ENCODE data around the gene AKAP8.
"Not testable (repeated sequence)": the region's sequence is repeated elsewhere in the genome, so short reads cannot be mapped to it uniquely, and the experiment has no call there.

AKAP8 gene

DNA sequence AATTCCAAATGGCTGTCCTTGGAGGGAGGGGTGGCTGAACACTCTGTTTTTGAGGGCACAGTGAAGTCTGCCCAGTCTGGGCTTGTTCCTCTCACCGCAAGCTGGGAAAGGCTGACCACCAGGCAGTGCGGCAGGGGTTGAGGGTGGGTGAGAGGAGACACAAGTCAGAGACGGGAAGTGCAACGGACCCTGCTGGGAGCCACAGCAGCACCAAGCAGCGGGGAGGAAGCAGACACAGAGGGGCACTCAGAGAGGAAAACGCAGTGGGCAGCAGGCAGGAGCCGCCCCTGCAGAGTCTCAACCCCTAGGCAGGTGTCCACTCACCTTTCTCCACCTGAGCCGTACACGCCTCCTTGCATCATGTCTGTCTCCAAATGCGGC lies 23.6 kb upstream of the AKAP8 start:
- DNase-seq = no peak

- DNase-seq = no peak
Observed at GRCh38 chr19:15402411-15403150, 23.0 kb upstream of the AKAP8 start.

DNA sequence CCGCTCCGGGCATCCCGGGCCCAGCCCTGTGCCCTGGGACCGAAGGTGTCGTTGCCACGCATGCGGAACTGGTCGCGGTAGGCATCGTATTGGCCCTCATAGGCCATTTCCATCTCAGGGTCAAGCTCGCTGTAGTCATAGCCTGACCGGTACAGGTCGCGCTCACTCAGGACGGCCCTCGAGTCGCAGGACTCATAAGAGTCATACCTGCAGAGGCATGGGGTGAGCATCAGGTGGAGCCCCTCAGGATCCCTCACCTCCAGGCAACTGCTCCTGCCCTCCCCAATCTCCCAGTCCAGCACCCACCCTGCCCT lies 21.8 kb upstream of the AKAP8 start:
- no peak for DNase-seq

DNA sequence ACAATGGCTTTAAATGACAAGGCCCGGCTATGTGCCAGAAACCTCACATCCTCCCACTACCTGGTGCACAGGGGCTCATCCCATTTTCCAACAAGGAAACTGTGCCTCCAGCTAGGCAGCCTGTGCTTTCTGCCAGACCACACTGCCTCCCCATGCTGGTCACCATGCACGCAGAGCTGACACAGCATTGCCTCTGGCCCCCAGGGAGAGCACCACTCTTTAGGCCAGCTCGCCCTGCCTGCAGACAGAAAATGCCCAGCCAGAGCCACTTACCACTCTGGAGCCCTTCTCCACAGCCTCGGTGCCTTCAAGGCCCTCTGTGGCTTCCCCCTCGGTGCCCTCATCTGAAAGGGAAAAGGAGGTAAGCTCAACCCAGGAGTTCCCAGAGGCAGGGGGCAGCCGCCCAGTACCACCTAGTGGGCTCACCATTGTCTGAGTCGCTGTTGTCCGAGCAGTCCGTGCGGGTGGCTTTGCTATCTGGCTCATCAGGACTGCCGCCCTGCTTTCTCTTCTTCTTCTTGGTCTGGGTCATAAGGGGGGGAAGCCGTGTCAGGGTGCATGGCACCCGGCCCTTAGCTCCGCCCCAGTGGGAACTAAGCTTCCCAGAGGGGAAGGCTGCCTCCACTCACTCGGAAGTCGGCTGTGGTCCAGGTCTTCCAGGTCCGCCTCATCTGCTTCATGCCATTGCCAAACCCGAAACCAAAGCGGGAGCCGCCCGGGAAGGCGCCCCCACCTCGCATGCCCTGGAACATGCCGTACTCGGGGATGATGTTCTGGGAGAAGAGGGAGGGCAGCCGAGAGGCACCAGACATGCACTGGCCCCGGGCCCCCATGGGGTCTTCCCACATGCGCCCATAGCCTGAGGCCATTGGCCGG lies 21.2 kb upstream of the AKAP8 start:
- DNase-seq = no peak

- DNase-seq = no peak
Observed at GRCh38 chr19:15399635-15400034, 20.0 kb upstream of the AKAP8 start.

GRCh38 chr19:15399234-15399515 lies 19.6 kb upstream of the AKAP8 start:
- DNase-seq = no peak

GRCh38 chr19:15398501-15399233 lies 19.1 kb upstream of the AKAP8 start:
- DNase-seq = no peak

DNA sequence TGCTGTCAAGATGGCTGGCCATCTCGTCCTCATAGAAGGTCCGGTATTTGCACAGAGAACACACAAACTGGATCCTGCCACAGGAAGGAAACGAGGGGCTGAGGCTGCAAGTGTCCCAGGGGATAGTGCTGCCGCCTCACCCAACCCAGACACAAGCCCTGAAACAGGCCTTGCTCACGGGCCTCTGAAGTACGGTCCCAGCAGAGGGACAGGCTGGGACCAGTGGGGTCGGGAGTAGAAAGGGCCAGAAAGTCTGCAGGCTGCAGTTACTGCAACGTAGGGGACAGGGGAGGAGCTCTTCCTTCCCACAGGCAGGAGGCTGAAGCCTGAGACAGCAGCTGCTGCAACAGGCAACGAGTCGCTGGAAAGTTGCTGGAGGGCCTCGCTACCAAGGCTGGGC lies 18.2 kb upstream of the AKAP8 start:
- DNase-seq = no peak

DNA sequence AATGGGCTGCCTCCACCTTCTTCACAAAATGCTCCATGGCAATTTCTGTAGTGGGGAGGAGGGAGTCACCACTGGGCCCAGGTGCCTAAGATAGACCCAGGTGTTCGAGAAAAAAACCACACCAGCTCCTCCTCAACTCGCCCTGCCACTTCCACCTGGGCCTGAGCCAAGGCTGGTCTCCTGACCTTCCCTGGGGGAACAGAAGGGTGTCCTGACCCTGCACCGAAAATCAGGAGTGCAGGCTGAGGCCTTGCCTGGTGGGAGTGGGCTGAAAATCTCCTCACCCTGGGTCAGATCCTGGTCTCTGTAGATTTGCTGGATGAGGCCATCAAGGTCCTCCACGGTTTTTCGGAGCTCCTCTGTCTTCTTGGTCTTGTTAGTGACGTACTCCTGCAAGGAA lies 17.6 kb upstream of the AKAP8 start:
- DNase-seq = no peak

- no peak for DNase-seq
Observed at GRCh38 chr19:15396436-15396835, 16.8 kb upstream of the AKAP8 start.

GRCh38 chr19:15395251-15395650 lies 15.7 kb upstream of the AKAP8 start:
- not testable (repeated sequence) for DNase-seq

DNA sequence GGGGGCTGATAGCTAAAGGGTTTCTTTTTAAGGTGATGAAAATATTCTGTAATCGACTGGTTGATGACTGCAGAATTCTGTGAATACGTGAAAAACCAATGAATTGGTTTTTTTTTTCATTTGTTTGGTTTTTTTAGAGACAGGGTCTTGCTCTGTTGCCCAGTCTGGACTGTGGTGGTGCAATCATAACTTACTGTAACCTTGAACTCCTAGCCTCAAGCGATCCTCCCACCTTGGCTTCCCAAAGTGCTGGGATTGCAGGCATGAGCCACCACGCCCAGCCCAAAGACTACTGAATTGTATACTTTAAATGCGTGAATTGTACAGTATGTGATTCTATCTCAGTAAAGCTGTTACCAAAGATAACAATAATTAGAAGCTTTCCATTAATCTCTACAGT lies 14.8 kb upstream of the AKAP8 start:
- DNase-seq = no peak

DNA sequence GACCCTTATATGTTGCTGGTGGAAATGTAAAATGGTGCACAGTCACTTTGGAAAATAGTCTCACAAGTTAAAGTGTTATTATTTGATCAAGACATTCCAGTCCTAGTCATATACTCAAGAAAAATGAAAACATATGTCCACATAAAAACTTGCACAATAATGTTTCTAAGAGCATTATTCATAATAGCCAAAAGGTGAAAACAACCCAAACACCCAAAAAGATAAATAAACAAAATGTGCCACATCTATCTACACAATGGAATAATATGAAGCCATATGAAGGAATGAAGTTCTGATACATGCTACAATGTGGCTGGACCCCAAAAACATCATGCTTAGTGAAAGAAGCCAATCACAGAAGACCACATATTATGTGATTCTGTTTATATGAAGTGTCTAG lies 14.4 kb upstream of the AKAP8 start:
- DNase-seq = no peak

- DNase-seq = no peak
Observed at GRCh38 chr19:15390814-15391213, 11.2 kb upstream of the AKAP8 start.

DNA sequence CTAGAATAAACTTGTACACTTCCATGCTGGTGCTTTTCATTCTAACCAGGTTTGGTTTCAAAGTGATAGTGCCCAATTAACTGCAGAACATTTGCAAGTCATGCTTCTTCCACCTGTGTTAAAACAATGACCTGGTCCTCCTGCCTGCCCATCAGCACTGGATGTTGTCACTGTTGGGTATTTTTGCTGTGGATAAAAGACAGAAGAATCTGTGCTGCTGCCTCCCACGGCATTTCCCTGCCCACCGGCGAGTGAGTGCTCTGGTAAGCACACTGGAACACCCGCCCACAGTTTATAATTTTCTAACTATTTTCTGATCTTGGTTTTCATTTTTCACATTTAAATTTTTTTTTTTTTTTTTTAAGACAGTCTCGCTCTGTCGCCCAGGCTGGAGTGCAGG lies 2.3 kb upstream of the AKAP8 start:
- DNase-seq = no peak

DNA sequence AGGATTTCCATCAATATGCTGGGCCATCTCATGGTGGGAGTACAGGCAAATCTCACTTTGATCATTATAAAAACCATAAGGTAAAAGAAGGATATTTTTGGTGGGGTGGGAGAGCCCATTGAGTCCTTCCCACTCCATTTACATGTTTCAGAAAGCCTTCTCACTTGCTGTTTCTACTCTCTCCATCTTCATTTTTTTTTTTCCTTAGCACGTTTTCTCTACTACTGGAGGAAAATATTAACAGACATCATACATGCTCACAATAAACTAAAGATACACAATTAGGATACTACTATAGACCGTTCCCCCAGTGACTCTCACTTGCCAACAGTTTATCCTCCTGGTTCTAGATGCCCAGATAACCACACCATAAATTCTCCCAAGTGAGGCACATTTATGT lies 1.8 kb upstream of the AKAP8 start:
- no peak for DNase-seq

DNA sequence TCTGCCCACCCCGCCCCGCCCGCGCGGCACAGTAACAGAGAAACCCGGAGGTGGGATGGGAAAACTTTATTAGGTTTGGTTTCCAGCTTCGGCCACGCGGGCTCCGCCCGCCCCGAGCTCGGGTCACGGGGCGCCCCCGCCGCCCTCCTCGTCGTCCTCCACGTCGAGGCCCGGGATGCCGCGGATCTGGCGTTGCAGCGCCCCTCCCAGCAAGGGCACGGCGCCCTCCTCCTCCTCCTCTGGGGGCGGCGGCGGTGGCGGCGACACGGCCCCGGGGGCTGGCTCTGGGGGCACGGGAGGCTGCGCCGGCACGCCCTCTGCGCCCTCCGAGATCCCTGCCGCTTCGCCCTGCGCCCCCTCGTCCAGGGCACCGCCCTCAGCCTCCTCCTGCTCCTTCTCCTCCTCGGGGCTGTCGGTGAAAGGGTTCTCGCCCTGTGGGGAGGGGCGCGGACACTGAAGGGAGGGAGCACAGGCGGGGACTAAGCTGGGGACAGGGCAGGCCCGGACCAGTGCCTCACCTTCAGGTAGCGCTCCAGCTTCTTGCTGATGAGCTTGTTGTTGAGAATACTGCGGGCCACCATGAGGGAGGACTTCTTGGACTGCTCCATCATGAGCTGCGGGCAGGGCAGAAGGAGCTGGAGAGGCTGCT lies 536 bp upstream of the AKAP8 start:
- no peak for DNase-seq

GRCh38 chr19:15378534-15379082 lies 979 bp downstream of the AKAP8 start:
- DNase-seq = peak; percentile 34

DNA sequence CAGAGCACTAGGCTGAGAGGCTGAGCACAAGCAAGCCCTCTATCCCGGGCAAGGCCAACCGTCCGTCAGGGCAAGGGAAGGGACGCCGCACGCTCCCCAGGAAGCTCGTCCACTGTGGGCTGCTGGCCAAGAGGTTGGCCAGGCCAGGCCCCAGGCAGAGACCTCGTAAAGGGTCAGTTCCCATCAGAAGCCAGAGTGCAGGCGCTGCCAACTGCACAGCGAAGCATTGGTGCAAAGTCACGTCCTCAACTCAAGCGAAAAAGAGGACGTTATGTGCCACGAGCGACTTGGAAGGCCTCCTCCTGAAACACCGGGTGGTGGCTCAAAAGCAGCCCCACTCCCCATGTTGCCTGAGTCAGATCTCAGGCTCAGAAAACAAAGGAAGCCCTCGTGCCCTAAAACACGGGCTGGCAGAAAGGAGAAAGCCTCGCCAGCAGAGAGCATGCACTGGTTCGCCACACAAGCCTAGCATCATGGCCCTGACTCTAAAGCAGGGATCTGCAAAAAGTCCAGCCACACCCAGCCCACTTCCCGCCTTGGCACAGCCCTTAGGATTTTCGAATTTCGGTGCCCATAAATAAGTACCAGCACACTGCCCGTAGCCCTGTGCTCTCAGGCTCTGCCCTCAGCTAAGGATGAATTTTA lies 4.7 kb downstream of the AKAP8 start:
- DNase-seq = no peak

GRCh38 chr19:15374105-15374651 lies 5.4 kb downstream of the AKAP8 start:
- DNase-seq = no peak

DNA sequence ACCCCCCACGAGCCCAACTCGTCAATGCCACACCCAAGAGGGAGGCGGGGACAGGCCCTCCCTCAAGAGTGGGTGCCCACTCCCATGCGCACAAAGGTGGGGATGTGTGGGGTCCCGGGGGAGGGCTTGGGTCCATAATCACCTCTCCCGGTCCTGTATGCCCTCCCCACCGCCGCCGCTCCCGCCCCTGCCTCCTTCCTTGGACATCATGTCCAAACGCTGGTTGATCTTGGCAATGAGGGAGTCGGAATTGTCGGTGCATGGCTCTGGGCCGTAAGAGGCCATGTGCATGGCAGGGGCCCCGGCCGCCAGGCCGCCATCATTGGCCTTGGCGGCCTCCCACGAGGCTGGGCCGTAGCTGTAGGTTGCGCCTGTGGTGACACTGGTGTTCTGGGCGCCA lies 5.9 kb downstream of the AKAP8 start:
- no peak for DNase-seq

DNA sequence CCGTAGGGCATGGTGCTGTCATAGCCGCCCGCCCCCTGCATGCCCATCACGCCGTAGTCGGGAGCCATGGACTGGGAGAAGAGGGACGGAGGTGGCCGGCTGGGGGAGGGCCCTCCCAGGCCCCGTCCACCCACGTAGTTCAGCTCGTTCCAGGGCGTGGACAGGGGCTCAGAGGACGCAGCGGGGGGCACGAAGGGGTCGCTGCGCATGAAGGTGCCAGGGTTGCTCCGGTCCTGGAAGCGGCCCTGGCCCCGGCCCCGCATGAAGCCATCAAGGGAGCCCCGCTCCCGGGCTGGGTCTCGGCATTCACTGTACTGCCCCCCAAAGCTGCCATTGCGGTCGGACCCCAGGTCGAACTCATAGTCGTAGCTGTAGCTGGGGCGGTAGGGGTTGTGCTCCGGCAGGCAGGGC lies 6.7 kb downstream of the AKAP8 start:
- DNase-seq = no peak

All from T-helper 9 cell (primary cell).